ENCODE measurements around the gene RNF43. TPM values are rescaled to one million over a fixed set of nuclear protein-coding genes. Genes with fewer than 3 reads are reported as not detected.

The RNF43 gene
- total RNA-seq, 1 donor, result not detected

DNA sequence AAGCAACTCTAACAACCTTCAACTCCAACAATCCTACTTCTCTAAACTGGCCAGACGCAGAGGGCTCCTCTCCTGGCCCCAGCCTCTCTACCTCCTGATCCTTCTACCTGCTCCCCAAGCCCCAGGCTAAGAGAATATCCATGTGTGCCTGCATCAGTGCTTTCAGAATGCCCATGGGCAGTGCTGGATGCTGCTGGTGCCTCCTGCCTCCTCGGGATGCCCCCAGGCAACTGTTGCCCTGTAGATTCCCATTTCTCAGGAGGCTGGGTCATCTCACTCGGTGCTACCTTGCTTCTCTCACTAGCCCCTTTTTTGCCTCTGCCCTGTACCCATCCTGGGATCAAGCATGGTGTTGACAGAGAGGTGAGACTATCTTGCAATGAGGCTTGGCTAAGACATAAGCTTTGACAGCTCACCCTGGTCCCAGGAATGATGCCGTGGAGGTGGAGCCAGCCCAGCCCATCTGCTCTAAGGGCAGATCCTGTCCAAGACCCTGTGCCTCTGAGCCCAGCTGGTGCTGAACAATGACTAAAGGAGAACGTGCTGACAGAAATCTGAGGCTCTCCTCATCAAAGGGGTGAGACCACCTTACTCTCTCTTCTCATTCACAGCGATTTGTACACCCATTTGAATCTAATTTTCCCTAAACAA lies 45.9 kb downstream of the RNF43 start:
- TF ChIP-seq, protein P1, sequence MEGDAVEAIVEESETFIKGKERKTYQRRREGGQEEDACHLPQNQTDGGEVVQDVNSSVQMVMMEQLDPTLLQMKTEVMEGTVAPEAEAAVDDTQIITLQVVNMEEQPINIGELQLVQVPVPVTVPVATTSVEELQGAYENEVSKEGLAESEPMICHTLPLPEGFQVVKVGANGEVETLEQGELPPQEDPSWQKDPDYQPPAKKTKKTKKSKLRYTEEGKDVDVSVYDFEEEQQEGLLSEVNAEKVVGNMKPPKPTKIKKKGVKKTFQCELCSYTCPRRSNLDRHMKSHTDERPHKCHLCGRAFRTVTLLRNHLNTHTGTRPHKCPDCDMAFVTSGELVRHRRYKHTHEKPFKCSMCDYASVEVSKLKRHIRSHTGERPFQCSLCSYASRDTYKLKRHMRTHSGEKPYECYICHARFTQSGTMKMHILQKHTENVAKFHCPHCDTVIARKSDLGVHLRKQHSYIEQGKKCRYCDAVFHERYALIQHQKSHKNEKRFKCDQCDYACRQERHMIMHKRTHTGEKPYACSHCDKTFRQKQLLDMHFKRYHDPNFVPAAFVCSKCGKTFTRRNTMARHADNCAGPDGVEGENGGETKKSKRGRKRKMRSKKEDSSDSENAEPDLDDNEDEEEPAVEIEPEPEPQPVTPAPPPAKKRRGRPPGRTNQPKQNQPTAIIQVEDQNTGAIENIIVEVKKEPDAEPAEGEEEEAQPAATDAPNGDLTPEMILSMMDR (IDR thresholded peaks at IDR 0.05; ENCODE audit: insufficient read depth, low read depth, low read length), result no peak
- DNase-seq (ENCODE audit: low read depth), result no peak
- H3K4me3 ChIP-seq (ENCODE audit: low read depth, low read length), result no peak overlapping the region

DNA sequence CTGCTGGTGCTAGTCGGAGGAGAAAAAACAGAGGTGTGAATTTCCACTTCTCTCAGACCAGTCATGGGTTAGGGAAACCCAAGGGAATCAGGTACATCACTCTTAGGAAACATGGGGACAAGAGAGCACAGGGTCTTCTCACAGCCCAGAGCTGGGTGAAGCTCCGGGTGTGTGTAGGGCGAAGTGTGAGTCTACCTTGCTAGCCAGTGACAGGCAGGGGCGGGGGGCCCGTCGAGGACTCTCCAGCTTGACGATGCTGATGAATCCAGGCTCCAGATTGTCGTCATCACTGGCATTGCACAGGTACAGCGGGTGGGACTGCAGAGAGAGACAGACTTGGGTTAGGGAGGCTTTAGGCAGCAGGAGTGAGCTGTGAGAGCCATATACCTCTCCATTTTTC lies 46.6 kb downstream of the RNF43 start:
- no peak for DNase-seq (ENCODE audit: low read depth)
- TF ChIP-seq, protein P1 (IDR thresholded peaks at IDR 0.05; ENCODE audit: insufficient read depth, low read depth, low read length), result no peak
- H3K4me3 ChIP-seq (ENCODE audit: low read depth, low read length), result no peak overlapping the region

DNA sequence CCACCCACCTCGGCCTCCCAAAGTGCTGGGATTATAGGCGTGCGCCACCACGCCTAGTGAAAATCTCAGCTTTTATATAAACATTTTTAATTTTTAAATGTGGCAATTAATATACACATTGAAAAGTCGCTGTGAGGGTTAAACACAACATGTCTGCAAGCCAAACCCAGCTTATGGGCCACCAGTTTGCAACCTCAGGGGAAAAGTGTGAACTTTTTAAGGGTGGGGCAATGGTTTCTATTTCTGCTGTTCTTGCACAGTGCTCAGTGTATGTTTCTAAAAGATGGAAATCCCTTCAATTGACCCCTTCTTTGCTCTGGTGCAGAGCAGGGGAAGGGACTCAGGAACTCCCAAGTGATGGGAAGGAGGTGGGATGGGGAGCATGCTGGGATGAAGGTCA lies 47.0 kb downstream of the RNF43 start:
- no peak overlapping the region for H3K4me3 ChIP-seq (ENCODE audit: low read depth, low read length)
- TF ChIP-seq, protein P1 (IDR thresholded peaks at IDR 0.05; ENCODE audit: insufficient read depth, low read depth, low read length), result no peak
- no peak for DNase-seq (ENCODE audit: low read depth)

DNA sequence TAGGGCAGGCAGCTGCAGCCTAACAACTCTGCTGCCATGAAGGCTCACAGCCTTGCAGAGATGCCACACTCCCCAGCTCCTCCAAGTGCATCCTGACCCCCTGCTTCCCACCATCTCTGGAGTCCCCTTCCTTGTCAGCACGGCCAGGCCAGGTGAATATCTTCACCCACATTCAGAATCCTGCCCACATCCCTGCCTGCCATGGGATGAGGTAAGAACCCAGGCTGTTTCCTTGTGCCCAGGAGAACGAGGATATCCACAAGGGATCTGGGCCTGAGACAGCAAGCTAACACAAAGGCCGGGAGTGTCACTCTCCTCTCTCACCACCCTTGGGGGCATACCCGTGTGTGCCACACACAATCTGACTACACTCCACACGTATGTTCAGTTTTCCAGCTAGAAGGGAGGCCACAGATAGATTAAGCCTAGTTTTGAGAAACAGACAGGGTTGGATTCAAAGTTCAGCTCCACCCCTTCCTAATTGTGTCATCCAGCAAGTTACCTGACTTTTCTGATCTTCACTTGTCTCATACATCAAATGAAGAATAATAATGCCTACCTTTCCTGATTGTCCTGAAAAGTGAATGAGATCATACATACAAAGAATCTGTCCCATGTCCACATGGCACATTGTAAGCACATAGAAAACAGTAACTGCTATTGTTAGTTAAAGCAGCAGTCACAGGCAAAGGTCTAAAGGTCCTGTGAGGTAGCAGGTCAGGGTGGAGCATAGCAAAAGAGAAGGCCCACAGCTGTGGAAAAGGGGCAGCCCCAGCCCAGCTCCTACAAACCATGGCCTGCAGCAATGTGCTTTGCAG lies 47.9 kb downstream of the RNF43 start:
- DNase-seq (ENCODE audit: low read depth), result no peak
- no peak overlapping the region for H3K4me3 ChIP-seq (ENCODE audit: low read depth, low read length)
- TF ChIP-seq, protein P1 (IDR thresholded peaks at IDR 0.05; ENCODE audit: insufficient read depth, low read depth, low read length), result no peak

DNA sequence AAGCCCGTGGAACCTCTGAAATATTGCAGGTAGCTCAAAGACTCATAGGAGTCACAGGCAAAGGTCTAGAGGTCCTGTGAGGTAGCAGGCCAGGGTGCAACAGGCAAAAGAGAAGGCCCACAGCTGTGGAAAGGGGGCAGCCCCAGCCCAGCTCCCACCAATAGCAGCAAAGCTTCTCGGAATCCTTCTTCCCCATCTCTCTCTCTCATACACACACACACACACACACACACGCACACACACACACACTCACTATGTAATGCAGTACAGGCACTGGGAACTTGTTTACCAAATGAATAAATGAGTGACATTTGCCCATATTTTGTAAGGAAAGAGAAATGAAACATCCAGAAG lies 48.5 kb downstream of the RNF43 start:
- TF ChIP-seq, protein P1 (IDR thresholded peaks at IDR 0.05; ENCODE audit: insufficient read depth, low read depth, low read length), result no peak
- no peak for DNase-seq (ENCODE audit: low read depth)
- no peak overlapping the region for H3K4me3 ChIP-seq (ENCODE audit: low read depth, low read length)

Other genes with a start within 250 kb of the RNF43 start
- gene EPX, start 224.8 kb downstream of the RNF43 start, total RNA-seq, result not detected in 2 replicates
- gene MKS1, start 198.3 kb downstream of the RNF43 start, total RNA-seq, result 8.6 and 12.6 TPM in 2 replicates
- gene LPO, start 178.9 kb downstream of the RNF43 start, total RNA-seq, result not detected in 2 replicates
- gene MPO, start 136.6 kb downstream of the RNF43 start, total RNA-seq, result not detected in 2 replicates
- 0.86 and 2.3 TPM in 2 replicates for gene TSPOAP1, start 88.7 kb downstream of the RNF43 start, total RNA-seq
- gene SUPT4H1, start 65.3 kb downstream of the RNF43 start, total RNA-seq, result 34.5 and 54.1 TPM in 2 replicates
- under 0.01 TPM in 1 of 2 replicates, not detected in the other for gene HSF5, start 70.9 kb upstream of the RNF43 start, total RNA-seq
- gene MTMR4, start 97.1 kb upstream of the RNF43 start, total RNA-seq, result 39.6 and 44.9 TPM in 2 replicates